Astrocyte of the spinal cord (primary cell): ENCODE measurements around the gene IQGAP1.
A peak's percentile ranks its signal among the peaks of the same experiment; 100 is the strongest.

ENCODE experiments used
- DNase-seq: peaks from one replicate; pipeline ENCODE4 v3.0.0; 2011; ENCODE audit warnings: low read depth, low spot score
- H3K4me3 ChIP-seq: 2 replicates; pipeline ENCODE4 v1.5.1; 2011; ENCODE audit warnings: low read depth, mild to moderate bottlenecking, low read length, moderate library complexity
- CTCF ChIP-seq: IDR thresholded peaks from 2 replicates; pipeline ENCODE4 v1.5.1; 2012; ENCODE audit warnings: low read depth, mild to moderate bottlenecking, low read length, inconsistent platforms
- in situ Hi-C: cut with HindIII; loops from 2 replicates; pipeline ENCODE4 v1.10.0; 2017; ENCODE audit warnings: low sequenced_read_pairs

IQGAP1 gene

GRCh38 chr15:90400005-90400758 lies 12.1 kb downstream of the IQGAP1 start:
- no peak for TF ChIP-seq CTCF
- no peak overlapping the region for H3K4me3 ChIP-seq
- in situ Hi-C loops, result no loop called here
- DNase-seq, result no peak

- in situ Hi-C loops, result no loop called here
- TF ChIP-seq CTCF, result no peak
- no peak overlapping the region for H3K4me3 ChIP-seq
- DNase-seq, result peak; percentile 97
These were observed 12.8 kb downstream of the IQGAP1 start for GRCh38 chr15:90400759-90401314.

- no peak for TF ChIP-seq CTCF
- H3K4me3 ChIP-seq, result no peak overlapping the region
- in situ Hi-C loops, result no loop called here
- DNase-seq, result no peak
These were observed 13.5 kb downstream of the IQGAP1 start for GRCh38 chr15:90401495-90401894.

GRCh38 chr15:90402223-90402622 lies 14.2 kb downstream of the IQGAP1 start:
- in situ Hi-C loops, result no loop called here
- H3K4me3 ChIP-seq, result no peak overlapping the region
- DNase-seq, result peak; percentile 85
- TF ChIP-seq CTCF, result no peak

GRCh38 chr15:90402767-90403166 lies 14.7 kb downstream of the IQGAP1 start:
- H3K4me3 ChIP-seq, result no peak overlapping the region
- in situ Hi-C loops, result no loop called here
- DNase-seq, result no peak
- no peak for TF ChIP-seq CTCF

GRCh38 chr15:90405055-90405607 lies 17.1 kb downstream of the IQGAP1 start:
- no peak for TF ChIP-seq CTCF
- no peak overlapping the region for H3K4me3 ChIP-seq
- no peak for DNase-seq
- in situ Hi-C loops, result no loop called here
